Measurements from ENCODE around the gene REEP1. TPM values are rescaled to one million over a fixed set of nuclear protein-coding genes. Genes with fewer than 3 reads are reported as not detected.

REEP1 gene
- total and polyA plus RNA-seq, 9 of the 15 experiments (the other 6 are each of a cell fraction or from before 2014, with no cell fraction given): 0.11 to 0.67 (median 0.13) TPM

DNA sequence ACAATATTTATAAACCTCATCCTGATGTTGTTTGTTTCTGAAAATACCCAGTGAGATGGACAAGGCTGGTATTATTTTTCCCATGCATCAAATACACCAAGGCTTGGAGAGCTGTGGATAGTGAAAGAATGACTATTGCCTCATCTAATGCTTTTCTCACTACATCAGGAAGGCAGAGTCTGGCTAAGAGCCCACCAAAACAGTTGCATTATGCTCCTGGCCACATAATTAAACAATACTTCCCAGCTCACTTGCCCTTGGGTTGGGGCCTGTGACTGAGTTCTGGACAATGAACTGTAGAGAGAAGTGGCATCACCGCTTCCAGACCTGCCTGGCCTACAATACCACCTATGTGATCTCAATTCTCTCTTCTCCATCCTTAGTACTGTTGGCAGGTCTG is 46.4 kb upstream of the REEP1 start:
- Histone ChIP-seq H3K36me3 (ENCODE audit: control insufficient read depth, insufficient read depth, low read length) (no peaks in the 10 kb centered on the region), H3K9ac (ENCODE audit: insufficient read depth in 1 of 2, low read depth in 2 of 2, low read length in 2 of 2) (no peak overlapping the region), H3K4me3 (no peak overlapping the region), H3K9me1 (ENCODE audit: control insufficient read depth, insufficient read depth, low read length) (no peaks in the 10 kb centered on the region), H3K4me1 (replicated peaks in 1 of 2; ENCODE audit: control insufficient read depth in 2 of 2, insufficient read depth in 2 of 2, low read length in 2 of 2) (no peaks in the 10 kb centered on the region), H4K20me1 (replicated peaks; ENCODE audit: control insufficient read depth, insufficient read depth, low read length) (no peaks in the 10 kb centered on the region), H3K27ac (ENCODE audit: extremely low read depth, low read depth, low read length) (no peak overlapping the region), H3K4me2 (ENCODE audit: insufficient read depth, low read length) (no peak overlapping the region), H3K27me3 (ENCODE audit: control insufficient read depth in 2 of 2, insufficient read depth in 2 of 2, low read length in 2 of 2) (peaks cover 0 to 12% of the 10 kb centered on the region in 2 experiments; a peak in 3 of 5 replicates), H3K79me2 (ENCODE audit: control insufficient read depth, insufficient read depth, low read length) (no peaks in the 10 kb centered on the region), H2AFZ (ENCODE audit: low read depth, low read length) (no peak overlapping the region), H3K9me3 (replicated peaks; ENCODE audit: control insufficient read depth, insufficient read depth, low read depth, low read length) (no peaks in the 10 kb centered on the region)
- no TSS peak for BruUV-seq (replicated peaks)
- FAIRE-seq (no peak), DNase-seq (ENCODE audit: extremely low read depth in 1 of 4, low spot score in 3 of 4) (no peak), ATAC-seq (no peak)
- ChIA-PET POLR2A (no interaction called here), CTCF (ENCODE audit: low intra/inter-chr PET ratio) (no interaction called here)
- TF ChIP-seq MAFG (tag; conservative IDR thresholded peaks at IDR 0.05) (no peak), ZNF785 (CRISPR knock-in tag; IDR thresholded peaks at IDR 0.05) (no peak), SMAD1 (IDR thresholded peaks at IDR 0.05; ENCODE audit: low read depth, low read length, partially characterized antibody) (no peak), MYNN (IDR thresholded peaks at IDR 0.05) (no peak), MYNN (CRISPR knock-in tag; IDR thresholded peaks at IDR 0.05) (no peak), NONO (IDR thresholded peaks at IDR 0.05; ENCODE audit: low read depth in 2 of 2, low read length in 1 of 2) (no peak), ZNF507 (tag; conservative IDR thresholded peaks at IDR 0.05) (no peak), XRCC4 (IDR thresholded peaks at IDR 0.05; ENCODE audit: extremely low read depth, insufficient read depth, insufficient read length) (no peak), E2F3 (CRISPR knock-in tag; IDR thresholded peaks at IDR 0.05) (no peak), HMG20A (CRISPR knock-in tag; conservative IDR thresholded peaks at IDR 0.05) (no peak)
- TF ChIP-seq, protein P1, sequence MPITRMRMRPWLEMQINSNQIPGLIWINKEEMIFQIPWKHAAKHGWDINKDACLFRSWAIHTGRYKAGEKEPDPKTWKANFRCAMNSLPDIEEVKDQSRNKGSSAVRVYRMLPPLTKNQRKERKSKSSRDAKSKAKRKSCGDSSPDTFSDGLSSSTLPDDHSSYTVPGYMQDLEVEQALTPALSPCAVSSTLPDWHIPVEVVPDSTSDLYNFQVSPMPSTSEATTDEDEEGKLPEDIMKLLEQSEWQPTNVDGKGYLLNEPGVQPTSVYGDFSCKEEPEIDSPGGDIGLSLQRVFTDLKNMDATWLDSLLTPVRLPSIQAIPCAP (CRISPR knock-in tag; IDR thresholded peaks at IDR 0.05; ENCODE audit: borderline replicate concordance): no peak
- TF ChIP-seq, protein P2, sequence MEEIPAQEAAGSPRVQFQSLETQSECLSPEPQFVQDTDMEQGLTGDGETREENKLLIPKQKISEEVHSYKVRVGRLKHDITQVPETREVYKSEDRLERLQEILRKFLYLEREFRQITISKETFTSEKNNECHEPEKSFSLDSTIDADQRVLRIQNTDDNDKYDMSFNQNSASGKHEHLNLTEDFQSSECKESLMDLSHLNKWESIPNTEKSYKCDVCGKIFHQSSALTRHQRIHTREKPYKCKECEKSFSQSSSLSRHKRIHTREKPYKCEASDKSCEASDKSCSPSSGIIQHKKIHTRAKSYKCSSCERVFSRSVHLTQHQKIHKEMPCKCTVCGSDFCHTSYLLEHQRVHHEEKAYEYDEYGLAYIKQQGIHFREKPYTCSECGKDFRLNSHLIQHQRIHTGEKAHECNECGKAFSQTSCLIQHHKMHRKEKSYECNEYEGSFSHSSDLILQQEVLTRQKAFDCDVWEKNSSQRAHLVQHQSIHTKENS (CRISPR knock-in tag; IDR thresholded peaks at IDR 0.05): no peak
- TF ChIP-seq, protein P3, sequence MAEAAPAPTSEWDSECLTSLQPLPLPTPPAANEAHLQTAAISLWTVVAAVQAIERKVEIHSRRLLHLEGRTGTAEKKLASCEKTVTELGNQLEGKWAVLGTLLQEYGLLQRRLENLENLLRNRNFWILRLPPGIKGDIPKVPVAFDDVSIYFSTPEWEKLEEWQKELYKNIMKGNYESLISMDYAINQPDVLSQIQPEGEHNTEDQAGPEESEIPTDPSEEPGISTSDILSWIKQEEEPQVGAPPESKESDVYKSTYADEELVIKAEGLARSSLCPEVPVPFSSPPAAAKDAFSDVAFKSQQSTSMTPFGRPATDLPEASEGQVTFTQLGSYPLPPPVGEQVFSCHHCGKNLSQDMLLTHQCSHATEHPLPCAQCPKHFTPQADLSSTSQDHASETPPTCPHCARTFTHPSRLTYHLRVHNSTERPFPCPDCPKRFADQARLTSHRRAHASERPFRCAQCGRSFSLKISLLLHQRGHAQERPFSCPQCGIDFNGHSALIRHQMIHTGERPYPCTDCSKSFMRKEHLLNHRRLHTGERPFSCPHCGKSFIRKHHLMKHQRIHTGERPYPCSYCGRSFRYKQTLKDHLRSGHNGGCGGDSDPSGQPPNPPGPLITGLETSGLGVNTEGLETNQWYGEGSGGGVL (CRISPR knock-in tag; IDR thresholded peaks at IDR 0.05): no peak
- TF ChIP-seq, protein P4, sequence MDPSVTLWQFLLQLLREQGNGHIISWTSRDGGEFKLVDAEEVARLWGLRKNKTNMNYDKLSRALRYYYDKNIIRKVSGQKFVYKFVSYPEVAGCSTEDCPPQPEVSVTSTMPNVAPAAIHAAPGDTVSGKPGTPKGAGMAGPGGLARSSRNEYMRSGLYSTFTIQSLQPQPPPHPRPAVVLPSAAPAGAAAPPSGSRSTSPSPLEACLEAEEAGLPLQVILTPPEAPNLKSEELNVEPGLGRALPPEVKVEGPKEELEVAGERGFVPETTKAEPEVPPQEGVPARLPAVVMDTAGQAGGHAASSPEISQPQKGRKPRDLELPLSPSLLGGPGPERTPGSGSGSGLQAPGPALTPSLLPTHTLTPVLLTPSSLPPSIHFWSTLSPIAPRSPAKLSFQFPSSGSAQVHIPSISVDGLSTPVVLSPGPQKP (CRISPR knock-in tag; IDR thresholded peaks at IDR 0.05): no peak
- 0% methylated on average over 1 of the region's 1 CpG for WGBS (ENCODE audit: insufficient coverage, low coverage, missing lambda C conversion rate)
- intact Hi-C loops (cut with micrococcal nuclease): loop anchor here (5.0 kb wide), 1 partner anchor 547 kb away; no protein-coding TSS in a partner anchor
- in situ Hi-C loops (cut with MboI): loop anchor here (25.0 kb wide), 1 partner anchor 678 kb away; no protein-coding TSS in a partner anchor
